ENCODE measurements around the gene ZFX.
"Not testable (repeated sequence)": the region's sequence is repeated elsewhere in the genome, so short reads cannot be mapped to it uniquely, and the experiment has no call there.

The ZFX gene

GRCh38 chrX:24149351-24150050, at the start of gene ZFX:
Gene ZFX, plus strand, starts transcription at chrX:24149729. Its CDS starts 23,014 bp downstream, at chrX:24172743.
- peak; percentile 78 for DNase-seq

- DNase-seq, result no peak
Observed at GRCh38 chrX:24100713-24101112, 48.8 kb upstream of the ZFX start.

GRCh38 chrX:24110069-24110468, 39.5 kb upstream of the ZFX start:
- peak; percentile 74 for DNase-seq

- DNase-seq, result no peak
Observed at GRCh38 chrX:24113181-24113580, 36.3 kb upstream of the ZFX start.

GRCh38 chrX:24117258-24117657, 32.3 kb upstream of the ZFX start:
- peak; percentile 2 for DNase-seq

GRCh38 chrX:24124244-24124799, 25.2 kb upstream of the ZFX start:
- DNase-seq, result peak; percentile 4

- DNase-seq, result no peak
Observed at GRCh38 chrX:24125028-24125612, 24.4 kb upstream of the ZFX start.

GRCh38 chrX:24131476-24131875, 18.1 kb upstream of the ZFX start:
- no peak for DNase-seq

GRCh38 chrX:24133312-24133711, 16.2 kb upstream of the ZFX start:
- no peak for DNase-seq

GRCh38 chrX:24135768-24136167, 13.8 kb upstream of the ZFX start:
- DNase-seq, result not testable (repeated sequence)

- no peak for DNase-seq
Observed at GRCh38 chrX:24137192-24137591, 12.3 kb upstream of the ZFX start.

- DNase-seq, result not testable (repeated sequence)
Observed at GRCh38 chrX:24143982-24144381, 5.5 kb upstream of the ZFX start.

- no peak for DNase-seq
Observed at GRCh38 chrX:24144528-24144927, 5.0 kb upstream of the ZFX start.

GRCh38 chrX:24145303-24146186, 4.0 kb upstream of the ZFX start:
- no peak for DNase-seq

- DNase-seq, result peak; percentile 40
Observed at GRCh38 chrX:24146283-24146949, 3.1 kb upstream of the ZFX start.

GRCh38 chrX:24147165-24147564, 2.4 kb upstream of the ZFX start:
- no peak for DNase-seq

- peak; percentile 15 for DNase-seq
Observed at GRCh38 chrX:24148121-24148520, 1.4 kb upstream of the ZFX start.

GRCh38 chrX:24148535-24149350, 786 bp upstream of the ZFX start:
- DNase-seq, result peak; percentile 56

- DNase-seq, result peak; percentile 95
Observed at GRCh38 chrX:24150051-24150790, 692 bp downstream of the ZFX start.

GRCh38 chrX:24150898-24151297, 1.4 kb downstream of the ZFX start:
- DNase-seq, result no peak

- peak; percentile 11 for DNase-seq
Observed at GRCh38 chrX:24151513-24151912, 2.0 kb downstream of the ZFX start.

All from DMS53 (cell line).